HEK293 (cell line): Measurements from ENCODE around the gene SETD2.

Source experiments
- CTCF ChIA-PET: fragments of 350-600 bp; formaldehyde crosslinking; extraction: SDS; loops from one replicate; lab custom pipeline; 2021; ENCODE audit warnings: antibody characterized with exemption; lab: Yijun Ruan, JAX
- POLR2A ChIA-PET: fragments of 300-600 bp; formaldehyde crosslinking; extraction: SDS; loops from one replicate; lab custom pipeline; 2020; ENCODE audit warnings: antibody characterized with exemption, inconsistent platforms; lab: Yijun Ruan, JAX
- H3K27ac ChIP-seq: fragments of 200-500 bp; sonication (Bioruptor generic); 2 replicates; pipeline ENCODE4 v1.5.1; 2014; ENCODE audit warnings: low read depth, low read length, control low read depth, inconsistent platforms; ENCODE audit errors: extremely low read depth
- H3K36me3 ChIP-seq, 2 experiments: fragments of 200-500 bp in 1 of 2; sonication (Bioruptor generic) in 1 of 2; 1 replicate in 1 of 2; 2 replicates in 1 of 2; pipeline ENCODE4 v1.5.1; 2014 to 2017; ENCODE audit warnings: inconsistent platforms in 2 of 2, low read length in 2 of 2; ENCODE audit not compliant: control insufficient read depth in 2 of 2, insufficient read depth in 1 of 2
- H3K4me1 ChIP-seq: fragments of 200-500 bp; sonication (Bioruptor generic); 2 replicates; pipeline ENCODE4 v1.5.1; 2014; ENCODE audit warnings: mild to moderate bottlenecking, low read length, inconsistent platforms; ENCODE audit not compliant: control insufficient read depth, insufficient read depth
- H3K4me3 ChIP-seq: 2 replicates; pipeline ENCODE4 v1.5.1; 2011; ENCODE audit warnings: low read depth, mild to moderate bottlenecking, control low read depth, low read length, moderate library complexity
- H3K9me3 ChIP-seq: fragments of 200-500 bp; sonication (Bioruptor generic); 2 replicates; pipeline ENCODE4 v1.5.1; 2014; ENCODE audit warnings: low read depth, low read length, inconsistent platforms; ENCODE audit not compliant: control insufficient read depth, insufficient read depth
- BCL11B ChIP-seq: fragments of 450-650 bp; formaldehyde crosslinking; IDR thresholded peaks from 2 replicates; pipeline ENCODE4 v1.5.1; 2016; ENCODE audit warnings: low read depth, missing biosample characterization, missing genetic modification characterization
- BCL6B ChIP-seq: fragments of 450-650 bp; formaldehyde crosslinking; IDR thresholded peaks from 2 replicates; pipeline ENCODE4 v1.5.1; 2017; ENCODE audit warnings: missing biosample characterization, missing genetic modification characterization
- KLF16 ChIP-seq: fragments of 450-650 bp; formaldehyde crosslinking; IDR thresholded peaks from 2 replicates; pipeline ENCODE4 v1.5.1; 2017; ENCODE audit warnings: missing biosample characterization, missing genetic modification characterization
- PRDM1 ChIP-seq: fragments of 450-650 bp; formaldehyde crosslinking; IDR thresholded peaks from 2 replicates; pipeline ENCODE4; 2016; ENCODE audit warnings: missing biosample characterization, missing genetic modification characterization
- PRDM10 ChIP-seq: fragments of 450-650 bp; formaldehyde crosslinking; IDR thresholded peaks from 2 replicates; pipeline ENCODE4 v1.5.1; 2016; ENCODE audit warnings: missing biosample characterization, missing genetic modification characterization
- SCRT2 ChIP-seq: fragments of 450-650 bp; formaldehyde crosslinking; IDR thresholded peaks from 2 replicates; pipeline ENCODE4 v1.5.1; 2016; ENCODE audit warnings: missing biosample characterization, missing genetic modification characterization
- TCF7L2 ChIP-seq: IDR thresholded peaks from 2 replicates; pipeline ENCODE4 v1.6.1; 2011; ENCODE audit warnings: low read depth, mild to moderate bottlenecking, inconsistent platforms, low read length, moderate library complexity, borderline replicate concordance
- ZNF121 ChIP-seq: fragments of 450-650 bp; formaldehyde crosslinking; IDR thresholded peaks from 2 replicates; pipeline ENCODE4 v1.5.1; 2016; ENCODE audit warnings: missing biosample characterization, missing genetic modification characterization
- ZNF146 ChIP-seq: fragments of 450-650 bp; formaldehyde crosslinking; IDR thresholded peaks from 2 replicates; pipeline ENCODE4 v1.5.1; 2016; ENCODE audit warnings: missing biosample characterization, missing genetic modification characterization
- ZNF350 ChIP-seq: fragments of 450-650 bp; formaldehyde crosslinking; IDR thresholded peaks from 2 replicates; pipeline ENCODE4 v1.5.0; 2017; ENCODE audit warnings: missing biosample characterization, mild to moderate bottlenecking, missing genetic modification characterization
- ZNF513 ChIP-seq: fragments of 450-650 bp; IDR thresholded peaks from 2 replicates; pipeline ENCODE4 v1.5.1; 2018; ENCODE audit warnings: missing biosample characterization, missing genetic modification characterization
- ZNF555 ChIP-seq: fragments of 450-650 bp; formaldehyde crosslinking; conservative IDR thresholded peaks from 2 replicates; pipeline ENCODE4 v1.5.1; 2017; ENCODE audit warnings: missing biosample characterization, mild to moderate bottlenecking, missing genetic modification characterization, inconsistent platforms
- ZNF571 ChIP-seq: fragments of 450-650 bp; formaldehyde crosslinking; IDR thresholded peaks from 2 replicates; pipeline ENCODE4 v1.5.0; 2017; ENCODE audit warnings: missing biosample characterization, missing genetic modification characterization
- ZNF658 ChIP-seq: fragments of 450-650 bp; formaldehyde crosslinking; IDR thresholded peaks from 2 replicates; pipeline ENCODE4; 2016; ENCODE audit warnings: missing biosample characterization, missing genetic modification characterization
- ZNF76 ChIP-seq: fragments of 450-650 bp; formaldehyde crosslinking; IDR thresholded peaks from 2 replicates; pipeline ENCODE4; 2016; ENCODE audit warnings: low read depth, missing biosample characterization, missing genetic modification characterization, borderline replicate concordance

Gene SETD2

GRCh38 chr3:47113669-47114365 lies 50.1 kb downstream of the SETD2 start:
- Histone ChIP-seq H3K4me3 (no peak overlapping the region), H3K4me1 (no peaks in the 10 kb centered on the region), H3K36me3 (peaks cover 25 to 72% of the 10 kb centered on the region in 2 experiments), H3K27ac (no peak overlapping the region), H3K9me3 (no peaks in the 10 kb centered on the region)
- TF ChIP-seq SCRT2 (no peak), PRDM1 (tag by site-specific recombination) (no peak), PRDM10 (no peak), ZNF555 (tag by site-specific recombination) (no peak), BCL6B (tag by site-specific recombination) (no peak), ZNF513 (tag by site-specific recombination) (no peak), TCF7L2 (no peak), ZNF658 (tag by site-specific recombination) (no peak), BCL11B (tag by site-specific recombination) (no peak), KLF16 (tag by site-specific recombination) (no peak), ZNF76 (tag by site-specific recombination) (no peak)
- CTCF ChIA-PET, result no interaction called here
- POLR2A ChIA-PET, result no interaction called here

- no peaks in the 10 kb centered on the region for H3K9me3 ChIP-seq
- no peak for TF ChIP-seq ZNF146
- H3K4me1 ChIP-seq, result no peaks in the 10 kb centered on the region
- H3K4me3 ChIP-seq, result no peak overlapping the region
- CTCF ChIA-PET, result no interaction called here
- peaks cover 25 to 72% of the 10 kb centered on the region in 2 experiments for H3K36me3 ChIP-seq
- no peak overlapping the region for H3K27ac ChIP-seq
- POLR2A ChIA-PET, result no interaction called here
Observed at GRCh38 chr3:47112997-47113396, 50.9 kb downstream of the SETD2 start.

GRCh38 chr3:47109393-47109792 lies 54.5 kb downstream of the SETD2 start:
- Histone ChIP-seq H3K27ac (no peak overlapping the region), H3K9me3 (no peaks in the 10 kb centered on the region), H3K36me3 (peaks cover 13 to 60% of the 10 kb centered on the region in 2 experiments; a peak in 2 of 3 replicates), H3K4me1 (no peaks in the 10 kb centered on the region), H3K4me3 (no peak overlapping the region)
- POLR2A ChIA-PET, result no interaction called here
- no peak for TF ChIP-seq ZNF350
- 0 out of 2 replicates have a peak, but pooled peaks have one; percentile 14 for TF ChIP-seq ZNF121 (tag by site-specific recombination)
- no peak for TF ChIP-seq ZNF571 (tag by site-specific recombination)
- CTCF ChIA-PET, result no interaction called here
